HG02973 (cell line): ENCODE measurements around the gene BAHCC1.

Source experiments
- ATAC-seq: cut with Tn5 transposase; IDR thresholded peaks from one replicate; pipeline ENCODE4 v1.9.1; 2021; ENCODE audit warnings: moderate library complexity; ENCODE audit not compliant: unreplicated experiment

BAHCC1 gene

DNA sequence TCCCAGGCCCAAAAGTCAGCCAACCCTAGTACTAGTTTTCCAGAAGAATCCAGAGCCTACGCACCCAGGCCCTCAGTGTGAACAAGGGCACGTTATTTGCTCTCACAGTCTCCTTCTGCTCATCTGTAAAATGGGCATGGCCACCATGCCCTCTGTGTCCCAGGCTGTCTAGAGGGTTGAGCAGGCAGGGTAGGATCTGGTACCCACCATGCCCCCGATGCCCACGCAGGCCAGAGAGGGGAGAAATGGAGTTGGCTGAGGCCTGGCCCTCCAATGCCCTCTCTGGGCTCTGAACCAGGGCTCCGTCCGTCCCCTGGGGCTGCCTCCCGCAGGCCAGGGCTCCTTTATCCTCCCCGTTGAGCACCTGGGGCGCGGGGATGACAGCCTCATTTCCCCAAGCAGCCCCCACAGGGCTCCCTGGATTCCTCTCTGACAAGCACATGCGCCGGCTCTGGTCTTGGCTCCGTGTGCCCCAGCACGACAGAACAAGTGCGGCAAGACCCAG lies 9.1 kb upstream of the BAHCC1 start:
- no peak for ATAC-seq

- ATAC-seq = no peak
These were observed 8.6 kb upstream of the BAHCC1 start for GRCh38 chr17:81386646-81387099.

DNA sequence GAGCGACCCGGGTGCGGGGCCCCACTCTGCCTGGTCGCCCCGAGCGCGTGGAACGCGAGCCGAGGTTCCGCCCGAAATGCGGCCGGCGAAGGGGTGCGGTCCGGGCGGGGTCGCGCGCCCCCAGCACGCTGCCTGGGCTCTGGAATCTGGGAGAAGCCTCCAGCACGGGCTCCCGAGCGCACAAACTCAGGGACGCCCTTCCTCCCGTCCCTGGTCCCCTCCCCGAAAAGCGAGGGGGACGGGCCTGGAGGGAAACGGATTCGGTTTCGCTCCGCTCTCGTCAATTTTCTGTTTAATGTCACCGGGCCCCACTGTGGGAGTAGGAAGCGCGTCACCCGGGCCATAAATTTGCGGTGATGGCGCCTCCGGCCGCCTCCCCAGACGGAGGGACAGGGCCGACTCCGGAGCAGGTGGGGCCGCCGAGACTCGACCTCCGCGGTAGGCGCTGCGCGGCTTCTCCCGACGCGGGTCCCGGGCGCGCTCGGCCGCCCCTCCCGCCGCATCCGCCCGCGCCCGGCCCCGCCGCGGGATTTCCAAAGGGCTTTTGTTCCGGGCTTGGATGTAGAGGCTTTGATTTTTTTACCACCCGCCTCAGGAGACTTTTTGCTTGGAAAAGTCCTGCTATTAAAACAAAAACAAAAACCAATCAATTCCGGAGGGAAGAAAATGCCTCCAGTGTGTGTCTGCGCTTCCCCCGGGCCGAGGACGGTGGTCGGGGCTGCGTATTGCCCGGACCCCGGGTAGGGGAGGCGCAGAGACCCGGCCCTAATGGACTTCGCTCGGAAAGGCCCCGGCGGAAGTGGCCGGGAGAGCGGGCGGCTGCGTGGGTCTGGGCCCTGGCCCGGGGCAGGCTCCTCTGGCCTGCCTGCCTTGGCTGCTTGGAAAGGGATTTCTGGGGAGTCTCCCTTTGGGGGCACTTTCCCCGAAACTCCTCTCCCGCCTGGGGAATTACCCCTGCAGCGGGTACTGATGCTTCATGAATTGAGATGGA lies 7.9 kb upstream of the BAHCC1 start:
- no peak for ATAC-seq

GRCh38 chr17:81388091-81388611 lies 7.1 kb upstream of the BAHCC1 start:
- no peak for ATAC-seq

- ATAC-seq = no peak
These were observed 6.5 kb upstream of the BAHCC1 start for GRCh38 chr17:81388612-81389367.

DNA sequence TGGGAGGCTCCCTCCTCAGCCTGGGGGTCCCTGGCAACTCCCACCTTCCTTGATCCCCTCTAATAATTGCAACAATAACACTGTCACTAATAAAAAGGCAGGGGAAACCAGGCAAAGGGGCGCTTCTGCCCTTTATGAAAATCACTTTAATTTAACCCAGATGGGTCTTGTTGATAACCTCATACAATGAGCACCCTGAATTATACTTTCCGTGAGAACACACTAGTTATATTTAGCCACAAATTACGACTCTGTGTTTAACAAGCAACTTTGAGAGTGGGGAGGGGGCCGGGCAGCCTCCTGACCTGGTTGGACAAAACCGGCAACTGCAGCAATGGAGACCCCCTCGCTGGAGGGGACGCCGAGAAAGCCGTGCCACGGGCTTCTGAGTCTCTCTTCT lies 5.7 kb upstream of the BAHCC1 start:
- ATAC-seq = no peak

DNA sequence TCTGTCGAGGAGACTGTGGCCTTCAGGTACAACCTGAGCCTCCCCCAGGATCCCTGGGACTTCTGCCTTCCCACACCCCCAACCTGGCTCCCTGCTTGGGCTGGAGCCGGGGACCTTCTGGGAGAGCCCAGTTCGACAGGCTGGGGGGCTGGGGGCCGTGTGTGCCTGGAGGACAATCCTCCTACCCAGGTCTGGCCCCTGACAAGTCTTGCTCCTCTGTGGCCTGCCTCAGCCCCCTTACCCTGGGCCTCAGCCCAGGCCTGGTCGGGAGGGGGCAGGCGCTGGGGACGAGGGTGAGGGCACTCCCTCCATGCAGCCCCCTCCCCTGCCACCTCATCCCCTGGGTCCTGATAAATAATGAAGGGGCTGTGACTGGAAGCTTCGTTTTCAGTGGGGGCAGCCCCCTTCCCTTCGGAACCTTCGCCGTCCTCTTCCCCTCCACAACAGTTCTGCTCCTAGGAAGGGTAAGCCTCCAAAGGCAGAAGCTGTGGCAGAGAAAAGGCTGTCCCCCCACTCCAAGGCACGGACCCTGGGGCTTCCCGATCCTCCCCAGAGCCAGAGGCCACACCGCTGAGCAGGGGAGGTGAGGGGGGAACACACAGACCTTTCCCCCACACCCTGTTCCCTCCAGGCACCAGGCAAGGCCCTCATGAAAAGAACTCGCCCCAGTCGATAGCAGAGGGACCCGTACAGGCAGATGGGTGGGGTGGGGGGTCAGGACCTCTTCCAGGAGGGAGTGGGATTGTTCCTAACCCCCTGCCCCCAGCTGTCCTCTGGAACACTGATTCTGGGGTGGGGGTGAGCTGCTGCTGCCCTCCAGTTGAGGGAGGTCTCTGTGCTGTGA lies 5.0 kb upstream of the BAHCC1 start:
- no peak for ATAC-seq

DNA sequence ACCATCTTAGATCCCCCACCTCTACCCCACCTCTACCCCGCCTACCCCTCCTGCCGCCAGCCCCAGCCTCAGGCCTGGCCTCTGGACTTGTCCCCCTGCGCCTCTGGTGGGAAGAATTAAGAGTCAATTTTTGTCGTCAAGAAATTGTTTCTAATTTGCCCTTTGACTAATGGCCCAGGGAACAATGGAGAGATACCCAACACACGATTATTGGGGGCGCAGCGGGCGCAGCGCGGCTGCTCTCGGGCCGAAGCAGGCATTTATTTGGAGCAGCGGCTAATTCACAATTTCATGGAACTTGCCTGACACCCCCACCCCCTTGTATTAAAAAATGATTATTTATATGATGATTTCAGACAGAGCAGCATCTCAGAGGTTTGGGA lies 4.4 kb upstream of the BAHCC1 start:
- no peak for ATAC-seq

GRCh38 chr17:81391293-81391935 lies 3.8 kb upstream of the BAHCC1 start:
- ATAC-seq = no peak

GRCh38 chr17:81391936-81392908 lies 3.0 kb upstream of the BAHCC1 start:
- ATAC-seq = no peak

DNA sequence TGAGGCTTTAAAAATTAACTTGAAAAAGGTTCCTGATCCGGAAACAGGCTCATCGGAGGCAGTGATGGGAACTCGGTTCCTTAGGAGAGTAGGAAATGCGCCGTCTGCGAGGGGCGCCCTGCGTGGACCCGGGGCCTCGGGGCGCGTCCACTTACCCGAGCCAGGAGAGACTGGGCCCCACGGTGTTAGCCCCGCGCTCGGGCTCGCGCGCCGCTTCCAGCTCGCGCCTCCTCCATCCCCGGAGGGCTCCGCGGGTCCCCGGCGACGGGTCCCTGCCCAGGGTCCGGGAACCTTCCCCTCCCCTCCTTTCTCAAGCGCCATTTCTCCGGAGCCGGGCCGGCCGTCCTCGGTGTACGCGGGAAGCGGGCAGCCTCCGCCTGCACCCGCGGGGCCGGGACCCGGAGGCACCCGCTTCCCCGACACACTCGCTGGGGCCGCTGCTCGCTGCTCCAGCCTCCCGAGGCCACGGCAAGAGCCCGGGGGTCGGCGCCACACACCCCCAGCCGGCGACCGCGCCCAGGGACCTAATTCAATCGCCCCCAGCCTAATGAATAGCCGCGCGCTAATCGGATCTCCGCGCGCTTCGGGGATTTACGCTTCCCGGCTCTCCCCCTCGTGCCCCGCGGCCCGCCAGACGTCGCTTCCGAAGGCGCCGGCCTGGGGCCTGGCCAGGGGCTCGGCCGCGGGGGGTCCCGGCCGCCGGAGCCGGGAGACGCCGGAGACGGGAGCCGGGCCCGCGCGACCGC lies 2.2 kb upstream of the BAHCC1 start:
- ATAC-seq = no peak

DNA sequence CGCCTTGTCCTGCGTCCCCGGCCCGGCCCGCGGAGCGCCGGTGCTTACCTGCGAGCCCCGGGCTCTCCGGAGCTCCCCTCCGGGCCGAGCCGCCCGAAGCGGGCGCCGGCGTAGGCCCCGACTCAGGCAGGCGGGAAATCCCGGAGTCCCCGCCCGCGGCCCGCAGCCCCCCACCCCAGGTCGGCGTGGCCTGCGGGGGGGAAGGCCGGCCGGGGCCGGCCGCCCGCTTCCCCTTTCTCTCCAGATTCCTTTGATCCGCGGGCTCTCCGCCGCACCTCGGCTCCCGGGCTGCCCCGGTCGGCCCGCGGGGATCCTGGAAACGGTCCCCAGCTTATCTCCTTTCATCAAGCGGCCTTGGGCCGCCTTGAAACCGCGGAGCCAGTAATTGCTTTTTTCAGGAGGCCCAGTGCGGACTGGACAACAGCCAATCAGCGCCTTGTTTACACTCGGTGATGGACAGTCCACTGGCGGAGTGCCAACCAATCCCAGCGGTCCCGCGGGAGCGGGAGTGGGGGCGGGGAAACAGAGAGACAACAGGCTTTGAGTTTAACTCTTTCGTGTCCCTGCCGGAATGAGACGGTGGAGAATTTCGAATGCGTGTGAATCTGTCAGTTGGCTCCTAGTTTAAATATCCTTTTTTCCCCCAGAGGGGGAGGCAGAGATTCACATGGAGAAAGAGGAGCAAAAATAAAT lies 1.4 kb upstream of the BAHCC1 start:
- no peak for ATAC-seq

- no peak for ATAC-seq
These were observed 808 bp upstream of the BAHCC1 start for GRCh38 chr17:81394377-81394920.

DNA sequence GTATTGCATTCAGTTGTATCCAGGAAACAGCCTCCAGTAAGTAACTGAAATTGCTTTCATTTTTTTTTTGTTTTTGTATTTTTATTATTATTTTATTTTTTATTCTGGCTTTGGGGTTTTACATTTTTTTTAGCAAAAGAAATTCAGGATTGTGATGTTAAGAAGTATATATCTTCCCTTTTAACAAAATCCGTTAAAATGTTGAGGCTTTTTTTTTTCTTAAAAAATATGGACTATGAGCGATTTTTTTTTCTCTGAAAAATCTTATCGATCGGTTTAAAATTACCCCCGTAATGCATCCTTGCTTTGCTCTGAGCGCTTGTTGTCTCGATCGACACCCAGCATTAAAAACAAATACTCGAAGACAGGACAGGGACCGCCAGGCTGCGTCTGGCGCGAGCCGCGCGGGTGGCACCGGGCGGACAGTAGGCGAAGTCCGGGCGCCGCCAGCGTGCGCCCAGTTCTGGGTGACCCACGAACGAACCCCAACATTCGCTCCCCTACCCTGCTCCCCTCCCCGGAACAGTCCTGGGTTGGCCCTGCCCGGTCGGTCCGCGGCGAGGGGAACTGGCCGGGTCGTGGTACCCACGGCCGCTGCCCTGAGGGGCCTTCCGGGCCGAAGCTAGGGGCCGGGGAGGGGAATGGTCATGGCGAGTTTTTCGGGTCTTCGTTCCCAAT lies 482 bp downstream of the BAHCC1 start:
- ATAC-seq = no peak

GRCh38 chr17:81396278-81396721 lies 1.0 kb downstream of the BAHCC1 start:
- no peak for ATAC-seq

- ATAC-seq = no peak
These were observed 1.6 kb downstream of the BAHCC1 start for GRCh38 chr17:81396722-81397313.
